OCI-LY3 (cell line): ENCODE results near the gene DCAF10.
"Not testable (repeated sequence)": the region's sequence is repeated elsewhere in the genome, so short reads cannot be mapped to it uniquely, and the experiment has no call there.

Source experiments
- CTCF ChIP-seq: fragments of 200-600, 300-600 bp; sonication (generic); IDR thresholded peaks from 2 replicates; pipeline ENCODE4 v1.5.1; 2014; ENCODE audit warnings: antibody characterized with exemption, low read length, low read depth
- EZH2phosphoT487 ChIP-seq: fragments of 200-600 bp; shearing (Covaris generic); IDR thresholded peaks from 2 replicates; pipeline ENCODE4 v1.6.1; 2018; ENCODE audit warnings: antibody characterized with exemption, mixed run types, low read depth

DNA sequence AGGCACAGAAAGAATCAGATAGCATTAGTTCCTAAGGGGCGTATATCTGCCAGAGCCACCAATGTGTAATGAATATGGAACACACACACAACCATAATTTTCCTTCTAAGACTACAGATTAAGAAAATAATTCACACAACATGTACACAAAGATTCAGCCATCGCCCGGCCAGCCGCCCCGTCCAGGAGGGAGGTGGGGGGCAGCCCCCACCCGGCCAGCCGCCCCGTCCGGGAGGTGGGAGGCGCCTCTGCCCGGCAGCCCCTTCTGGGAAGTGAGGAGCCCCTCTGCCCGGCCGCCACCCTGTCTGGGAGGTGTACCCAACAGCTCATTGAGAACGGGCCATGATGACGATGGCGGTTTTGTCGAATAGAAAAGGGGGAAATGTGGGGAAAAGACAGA lies 90.4 kb downstream of the DCAF10 start:
- TF ChIP-seq CTCF, EZH2phosphoT487: not testable (repeated sequence)
